ENCODE measurements around the gene PRKX.

Gene PRKX

DNA sequence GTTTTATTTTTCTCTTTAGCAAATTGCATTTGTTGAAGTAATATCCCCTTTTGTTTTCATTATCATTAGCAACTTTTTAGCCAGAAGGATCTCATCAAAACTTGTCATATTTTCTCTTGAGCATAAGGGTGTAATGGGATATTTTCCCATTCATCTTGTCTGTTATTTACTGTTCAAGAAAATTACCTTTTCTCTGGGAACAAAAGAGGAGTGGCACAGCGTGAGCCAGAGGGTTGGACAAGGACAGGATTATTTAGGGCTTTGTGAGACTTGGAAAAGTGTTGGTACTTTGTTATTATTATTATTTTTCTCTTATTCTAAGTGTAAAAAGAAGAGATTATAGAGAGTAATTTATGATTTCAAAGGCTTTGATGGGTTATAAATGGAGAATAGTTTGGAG is 135.9 kb downstream of the PRKX start:
- Histone ChIP-seq H3K9ac (ENCODE audit: low read depth, low read length) (no peak overlapping the region), H3K4me3 (ENCODE audit: low read depth in 1 of 2, low read length in 2 of 2) (no peak overlapping the region), H3K27ac (ENCODE audit: low read length) (no peak overlapping the region), H4K20me1 (ENCODE audit: insufficient read depth, low read length) (no peaks in the 10 kb centered on the region), H3K36me3 (ENCODE audit: insufficient read depth, low read length) (no peaks in the 10 kb centered on the region), H3K27me3 (ENCODE audit: insufficient read depth, low read length, poor library complexity) (no peaks in the 10 kb centered on the region), H3K4me2 (ENCODE audit: insufficient read depth, low read length) (no peak overlapping the region), H2AFZ (ENCODE audit: low read depth, low read length) (no peak overlapping the region), H3K4me1 (ENCODE audit: insufficient read depth, low read length) (no peaks in the 10 kb centered on the region), H3K9me3 (ENCODE audit: insufficient read depth, low read length, severe bottlenecking) (no peaks in the 10 kb centered on the region), H3K79me2 (ENCODE audit: insufficient read depth, low read length) (no peaks in the 10 kb centered on the region)
- no peak for ATAC-seq (ENCODE audit: insufficient read depth, low read depth)
- TF ChIP-seq, protein P1, sequence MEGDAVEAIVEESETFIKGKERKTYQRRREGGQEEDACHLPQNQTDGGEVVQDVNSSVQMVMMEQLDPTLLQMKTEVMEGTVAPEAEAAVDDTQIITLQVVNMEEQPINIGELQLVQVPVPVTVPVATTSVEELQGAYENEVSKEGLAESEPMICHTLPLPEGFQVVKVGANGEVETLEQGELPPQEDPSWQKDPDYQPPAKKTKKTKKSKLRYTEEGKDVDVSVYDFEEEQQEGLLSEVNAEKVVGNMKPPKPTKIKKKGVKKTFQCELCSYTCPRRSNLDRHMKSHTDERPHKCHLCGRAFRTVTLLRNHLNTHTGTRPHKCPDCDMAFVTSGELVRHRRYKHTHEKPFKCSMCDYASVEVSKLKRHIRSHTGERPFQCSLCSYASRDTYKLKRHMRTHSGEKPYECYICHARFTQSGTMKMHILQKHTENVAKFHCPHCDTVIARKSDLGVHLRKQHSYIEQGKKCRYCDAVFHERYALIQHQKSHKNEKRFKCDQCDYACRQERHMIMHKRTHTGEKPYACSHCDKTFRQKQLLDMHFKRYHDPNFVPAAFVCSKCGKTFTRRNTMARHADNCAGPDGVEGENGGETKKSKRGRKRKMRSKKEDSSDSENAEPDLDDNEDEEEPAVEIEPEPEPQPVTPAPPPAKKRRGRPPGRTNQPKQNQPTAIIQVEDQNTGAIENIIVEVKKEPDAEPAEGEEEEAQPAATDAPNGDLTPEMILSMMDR (IDR thresholded peaks at IDR 0.05; ENCODE audit: borderline replicate concordance, extremely low read depth, low read length, poor library complexity, severe bottlenecking): no peak
- no peak for TF ChIP-seq EZH2 (IDR thresholded peaks at IDR 0.05; ENCODE audit: borderline replicate concordance, low read depth, low read length, severe bottlenecking)
- DNase-seq: no peak

DNA sequence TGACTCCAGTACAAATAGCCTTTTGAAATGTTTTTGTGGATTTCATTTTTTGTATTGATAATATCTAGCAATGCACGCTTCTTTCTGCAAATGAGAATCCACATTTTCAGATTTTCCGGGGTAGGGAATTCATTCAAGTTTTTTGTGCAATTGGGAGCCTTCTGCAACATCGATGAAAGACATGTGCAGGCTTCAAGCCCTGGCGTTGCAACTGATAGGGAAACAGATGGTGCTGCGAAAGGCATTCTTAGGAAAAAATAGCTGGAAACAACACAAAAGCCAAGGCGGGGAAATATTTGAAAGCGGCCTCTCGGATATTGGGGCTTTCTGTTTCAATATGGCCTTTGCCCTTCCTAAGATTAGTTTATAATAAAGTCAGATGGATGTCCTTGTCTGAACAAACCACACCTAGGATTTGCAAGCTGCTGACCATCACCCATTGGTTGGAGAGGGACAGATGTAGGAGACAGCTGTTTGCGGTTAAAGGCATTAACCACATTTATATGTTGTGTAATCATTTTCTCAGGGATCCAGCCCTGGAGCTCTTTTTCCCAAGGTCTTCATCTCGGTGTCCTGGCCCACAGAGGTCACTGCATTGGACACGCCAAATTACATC is 136.5 kb downstream of the PRKX start:
- Histone ChIP-seq H3K4me1 (ENCODE audit: insufficient read depth, low read length) (no peaks in the 10 kb centered on the region), H3K27ac (ENCODE audit: low read length) (no peak overlapping the region), H3K9ac (ENCODE audit: low read depth, low read length) (no peak overlapping the region), H3K9me3 (ENCODE audit: insufficient read depth, low read length, severe bottlenecking) (no peaks in the 10 kb centered on the region), H3K4me3 (ENCODE audit: low read depth in 1 of 2, low read length in 2 of 2) (no peak overlapping the region), H3K79me2 (ENCODE audit: insufficient read depth, low read length) (no peaks in the 10 kb centered on the region), H3K36me3 (ENCODE audit: insufficient read depth, low read length) (no peaks in the 10 kb centered on the region), H2AFZ (ENCODE audit: low read depth, low read length) (no peak overlapping the region), H4K20me1 (ENCODE audit: insufficient read depth, low read length) (no peaks in the 10 kb centered on the region), H3K27me3 (ENCODE audit: insufficient read depth, low read length, poor library complexity) (no peaks in the 10 kb centered on the region), H3K4me2 (ENCODE audit: insufficient read depth, low read length) (no peak overlapping the region)
- ATAC-seq (ENCODE audit: insufficient read depth, low read depth) (no peak), DNase-seq (no peak)
- no peak for TF ChIP-seq EZH2 (IDR thresholded peaks at IDR 0.05; ENCODE audit: borderline replicate concordance, low read depth, low read length, severe bottlenecking)
- TF ChIP-seq, protein P1 (IDR thresholded peaks at IDR 0.05; ENCODE audit: borderline replicate concordance, extremely low read depth, low read length, poor library complexity, severe bottlenecking): no peak

GRCh38 chrX:3567686-3568085 is 145.8 kb downstream of the PRKX start:
- no peaks in the 10 kb centered on the region for H3K4me1 ChIP-seq (ENCODE audit: insufficient read depth, low read length)
- H3K9me3 ChIP-seq (ENCODE audit: insufficient read depth, low read length, severe bottlenecking): no peaks in the 10 kb centered on the region
- no peaks in the 10 kb centered on the region for H3K36me3 ChIP-seq (ENCODE audit: insufficient read depth, low read length)
- no peak overlapping the region for H3K4me2 ChIP-seq (ENCODE audit: insufficient read depth, low read length)
- no peak for TF ChIP-seq EZH2 (IDR thresholded peaks at IDR 0.05; ENCODE audit: borderline replicate concordance, low read depth, low read length, severe bottlenecking)
- TF ChIP-seq, protein P1 (IDR thresholded peaks at IDR 0.05; ENCODE audit: borderline replicate concordance, extremely low read depth, low read length, poor library complexity, severe bottlenecking): no peak
- H2AFZ ChIP-seq (ENCODE audit: low read depth, low read length): no peak overlapping the region
- H3K27me3 ChIP-seq (ENCODE audit: insufficient read depth, low read length, poor library complexity): no peaks in the 10 kb centered on the region
- no peak overlapping the region for H3K27ac ChIP-seq (ENCODE audit: low read length)
- H3K4me3 ChIP-seq (ENCODE audit: low read depth in 1 of 2, low read length in 2 of 2): no peak overlapping the region
- H4K20me1 ChIP-seq (ENCODE audit: insufficient read depth, low read length): no peaks in the 10 kb centered on the region
- ATAC-seq (ENCODE audit: insufficient read depth, low read depth) (no peak), DNase-seq (no peak)
- no peaks in the 10 kb centered on the region for H3K79me2 ChIP-seq (ENCODE audit: insufficient read depth, low read length)
- no peak overlapping the region for H3K9ac ChIP-seq (ENCODE audit: low read depth, low read length)
